Measurements from ENCODE around the gene DYSF. TPM values are rescaled to one million over a fixed set of nuclear protein-coding genes. Genes with fewer than 3 reads are reported as not detected.

Gene DYSF
- total RNA-seq, 1 donor from 2014 or later: 42.8 TPM

DNA sequence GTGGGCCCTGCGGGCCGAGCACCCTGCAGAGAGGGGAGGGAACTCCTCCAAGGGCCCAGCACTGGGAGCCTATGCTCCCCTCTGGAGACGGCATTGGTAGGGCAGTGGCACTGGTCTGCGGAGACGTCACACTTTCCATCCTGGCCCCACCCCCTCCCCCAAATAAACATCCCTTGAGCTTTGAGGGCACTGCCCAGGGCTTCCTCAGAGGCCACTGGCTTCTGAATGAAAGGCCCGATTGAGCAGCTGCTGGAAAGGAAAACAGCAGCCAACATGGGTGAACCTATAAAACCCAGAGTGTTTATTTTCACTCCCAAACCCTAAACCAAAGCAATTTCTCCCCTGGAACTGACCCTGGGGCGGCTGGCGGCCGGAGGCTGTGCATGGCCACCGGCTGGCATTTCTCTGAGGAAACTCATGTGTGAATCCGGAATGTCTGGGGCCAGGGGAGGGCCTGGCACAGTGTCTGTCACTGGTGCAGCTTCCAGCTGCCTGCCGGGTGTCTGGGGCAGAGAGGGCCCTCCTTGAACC lies 138.9 kb downstream of the DYSF start:
- no peak for TF ChIP-seq CTCF (IDR thresholded peaks at IDR 0.05; ENCODE audit: insufficient read depth, low read length, poor library complexity, severe bottlenecking)
- H3K27me3 ChIP-seq (ENCODE audit: control insufficient read depth, insufficient read depth, low read length): no peaks in the 10 kb centered on the region
- no peak overlapping the region for H3K4me3 ChIP-seq (ENCODE audit: low read depth, low read length)
- no peaks in the 10 kb centered on the region for H3K36me3 ChIP-seq (ENCODE audit: control insufficient read depth, insufficient read depth, low read length)
- DNase-seq (ENCODE audit: low read depth): no peak

GRCh38 chr2:71595569-71595968 lies 142.2 kb downstream of the DYSF start:
- peaks cover under 1% of the 10 kb centered on the region for H3K27me3 ChIP-seq (ENCODE audit: control insufficient read depth, insufficient read depth, low read length)
- DNase-seq (ENCODE audit: low read depth): no peak
- no peak for TF ChIP-seq CTCF (IDR thresholded peaks at IDR 0.05; ENCODE audit: insufficient read depth, low read length, poor library complexity, severe bottlenecking)
- H3K36me3 ChIP-seq (ENCODE audit: control insufficient read depth, insufficient read depth, low read length): no peaks in the 10 kb centered on the region
- no peak overlapping the region for H3K4me3 ChIP-seq (ENCODE audit: low read depth, low read length)

GRCh38 chr2:71596011-71596410 lies 142.7 kb downstream of the DYSF start:
- DNase-seq (ENCODE audit: low read depth): no peak
- peaks cover 2% of the 10 kb centered on the region for H3K27me3 ChIP-seq (ENCODE audit: control insufficient read depth, insufficient read depth, low read length)
- no peak overlapping the region for H3K4me3 ChIP-seq (ENCODE audit: low read depth, low read length)
- TF ChIP-seq CTCF (IDR thresholded peaks at IDR 0.05; ENCODE audit: insufficient read depth, low read length, poor library complexity, severe bottlenecking): no peak
- no peaks in the 10 kb centered on the region for H3K36me3 ChIP-seq (ENCODE audit: control insufficient read depth, insufficient read depth, low read length)

- H3K36me3 ChIP-seq (ENCODE audit: control insufficient read depth, insufficient read depth, low read length): no peaks in the 10 kb centered on the region
- no peak overlapping the region for H3K4me3 ChIP-seq (ENCODE audit: low read depth, low read length)
- peaks cover 2% of the 10 kb centered on the region for H3K27me3 ChIP-seq (ENCODE audit: control insufficient read depth, insufficient read depth, low read length)
- no peak for DNase-seq (ENCODE audit: low read depth)
- TF ChIP-seq CTCF (IDR thresholded peaks at IDR 0.05; ENCODE audit: insufficient read depth, low read length, poor library complexity, severe bottlenecking): no peak
These were observed 144.4 kb downstream of the DYSF start for GRCh38 chr2:71597756-71598155.

- TF ChIP-seq CTCF (IDR thresholded peaks at IDR 0.05; ENCODE audit: insufficient read depth, low read length, poor library complexity, severe bottlenecking): no peak
- Histone ChIP-seq H3K4me3 (ENCODE audit: low read depth, low read length) (no peak overlapping the region), H3K27me3 (ENCODE audit: control insufficient read depth, insufficient read depth, low read length) (peaks cover 2% of the 10 kb centered on the region), H3K36me3 (ENCODE audit: control insufficient read depth, insufficient read depth, low read length) (no peaks in the 10 kb centered on the region)
- DNase-seq (ENCODE audit: low read depth): no peak
These were observed 145.2 kb downstream of the DYSF start for GRCh38 chr2:71598526-71598925.

DNA sequence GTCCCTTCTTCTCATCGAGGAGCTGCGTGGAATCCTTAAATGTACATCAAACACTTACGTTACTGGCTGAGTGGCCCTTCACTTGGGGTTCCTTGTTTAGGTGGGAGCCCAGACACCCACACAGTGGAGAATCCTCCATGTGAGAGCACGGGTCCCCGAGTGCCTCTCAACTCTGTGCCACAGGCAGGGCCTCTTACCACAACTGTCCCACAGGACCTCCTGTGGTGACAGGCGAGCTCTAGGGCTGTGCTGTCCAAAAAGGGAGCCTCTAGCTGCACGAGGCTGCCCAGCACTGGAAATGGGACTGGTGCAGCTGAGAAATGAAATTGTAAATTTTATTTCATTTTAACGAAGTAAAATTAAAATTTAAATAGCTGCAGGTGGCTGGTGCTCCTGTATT lies 145.7 kb downstream of the DYSF start:
- H3K36me3 ChIP-seq (ENCODE audit: control insufficient read depth, insufficient read depth, low read length): no peaks in the 10 kb centered on the region
- no peak for TF ChIP-seq CTCF (IDR thresholded peaks at IDR 0.05; ENCODE audit: insufficient read depth, low read length, poor library complexity, severe bottlenecking)
- H3K27me3 ChIP-seq (ENCODE audit: control insufficient read depth, insufficient read depth, low read length): peaks cover 2% of the 10 kb centered on the region
- no peak overlapping the region for H3K4me3 ChIP-seq (ENCODE audit: low read depth, low read length)
- no peak for DNase-seq (ENCODE audit: low read depth)
